Measurements from ENCODE around the gene ANXA4.
"Not testable (repeated sequence)": the region's sequence is repeated elsewhere in the genome, so short reads cannot be mapped to it uniquely, and the experiment has no call there.

The ANXA4 gene

GRCh38 chr2:69780921-69781320 is 39.0 kb downstream of the ANXA4 start:
- no peak for DNase-seq

GRCh38 chr2:69781321-69782248 is 39.7 kb downstream of the ANXA4 start:
- peak; percentile 73 for DNase-seq

GRCh38 chr2:69784228-69784627 is 42.3 kb downstream of the ANXA4 start:
- no peak for DNase-seq

GRCh38 chr2:69785358-69785757 is 43.4 kb downstream of the ANXA4 start:
- DNase-seq: no peak

GRCh38 chr2:69786052-69786560 is 44.2 kb downstream of the ANXA4 start:
- DNase-seq: no peak

GRCh38 chr2:69789175-69789721 is 47.3 kb downstream of the ANXA4 start:
- no peak for DNase-seq

GRCh38 chr2:69789772-69790600 is 48.1 kb downstream of the ANXA4 start:
- DNase-seq: no peak

- no peak for DNase-seq
Observed at GRCh38 chr2:69790601-69790959, 48.6 kb downstream of the ANXA4 start.

GRCh38 chr2:69791045-69791444 is 49.1 kb downstream of the ANXA4 start:
- DNase-seq: no peak

GRCh38 chr2:69796174-69796573 is 54.2 kb downstream of the ANXA4 start:
- DNase-seq: no peak

- no peak for DNase-seq
Observed at GRCh38 chr2:69797235-69797634, 55.3 kb downstream of the ANXA4 start.

GRCh38 chr2:69797836-69798289 is 55.9 kb downstream of the ANXA4 start:
- no peak for DNase-seq

GRCh38 chr2:69798290-69798908 is 56.5 kb downstream of the ANXA4 start:
- no peak for DNase-seq

GRCh38 chr2:69798909-69799526 is 57.1 kb downstream of the ANXA4 start:
- DNase-seq: no peak

- no peak for DNase-seq
Observed at GRCh38 chr2:69801745-69802290, 59.9 kb downstream of the ANXA4 start.

- DNase-seq: not testable (repeated sequence)
Observed at GRCh38 chr2:69802781-69803367, 60.9 kb downstream of the ANXA4 start.

GRCh38 chr2:69804416-69804815 is 62.5 kb downstream of the ANXA4 start:
- no peak for DNase-seq

GRCh38 chr2:69805887-69806286 is 64.0 kb downstream of the ANXA4 start:
- DNase-seq: no peak

GRCh38 chr2:69807821-69808540 is 66.0 kb downstream of the ANXA4 start:
- DNase-seq: no peak

GRCh38 chr2:69810550-69810949 is 68.6 kb downstream of the ANXA4 start:
- no peak for DNase-seq

- DNase-seq: no peak
Observed at GRCh38 chr2:69811018-69811417, 69.1 kb downstream of the ANXA4 start.

Measured in DMS 273 treated with DMSO at 0.1 percent for 48 hours (cell line).